ENCODE measurements around the gene OPHN1. TPM values are rescaled to one million over a fixed set of nuclear protein-coding genes. Genes with fewer than 3 reads are reported as not detected.

OPHN1 gene
- total and polyA plus RNA-seq, 2 of the 13 experiments (the other 11 are each of a cell fraction or from before 2014, with no cell fraction given), result 1.6 to 1.7 TPM

DNA sequence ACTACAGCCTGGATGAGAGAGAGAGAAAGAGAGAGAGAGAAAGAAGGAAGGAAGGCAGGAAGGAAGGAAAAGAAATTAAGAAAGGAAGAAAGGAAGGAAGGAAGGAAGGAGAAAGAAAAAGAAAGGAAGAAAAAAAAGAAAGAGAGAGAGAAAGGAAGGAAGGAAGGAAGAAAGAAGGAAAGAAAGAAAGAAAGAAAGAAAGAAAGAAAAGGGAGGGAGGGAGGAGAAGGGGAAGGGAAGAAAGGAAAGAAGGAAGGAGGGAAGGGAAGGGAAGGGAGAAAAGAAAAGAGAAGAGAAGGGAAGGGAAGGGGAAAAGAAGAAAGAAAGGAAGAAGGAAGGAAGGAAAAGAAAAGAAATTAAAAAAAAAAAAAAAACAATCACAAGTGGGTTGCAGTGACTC, 146.3 kb downstream of the OPHN1 start (continued):
- TF ChIP-seq RBAK (CRISPR knock-in tag; IDR thresholded peaks at IDR 0.05) (no peak), CHCHD3 (CRISPR knock-in tag; IDR thresholded peaks at IDR 0.05) (no peak), ZNF20 (CRISPR knock-in tag; IDR thresholded peaks at IDR 0.05) (no peak), ATF7 (IDR thresholded peaks at IDR 0.05) (no peak), ATF7 (CRISPR knock-in tag; IDR thresholded peaks at IDR 0.05) (no peak)

DNA sequence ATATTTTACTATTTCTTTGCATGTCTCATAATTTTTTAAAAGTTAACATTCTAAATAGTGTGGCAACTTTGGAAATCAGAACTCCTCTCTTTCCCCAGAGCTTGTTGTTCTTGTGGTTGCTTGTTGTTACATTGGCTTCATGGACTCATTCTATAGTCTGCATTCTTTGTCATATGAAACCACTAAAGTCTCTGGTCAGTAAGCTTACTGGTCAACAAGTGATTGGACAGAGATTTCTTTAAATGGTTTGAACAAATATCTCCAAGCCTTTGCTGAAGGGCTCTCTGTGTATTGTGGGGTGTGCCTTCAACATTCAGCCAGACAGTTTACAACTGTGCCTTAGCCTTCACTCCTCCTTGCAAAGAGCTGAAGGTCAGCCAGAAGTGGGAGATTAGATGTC, 147.2 kb downstream of the OPHN1 start:
- BruUV-seq (replicated peaks), result no TSS peak
- no peak overlapping the region for H2AFZ ChIP-seq (ENCODE audit: low read length)
- no peaks in the 10 kb centered on the region for H4K20me1 ChIP-seq (ENCODE audit: insufficient read depth, low read length)
- H3K4me3 ChIP-seq (replicated peaks in 1 of 3; ENCODE audit: insufficient read depth in 1 of 3, low read depth in 2 of 3, low read length in 3 of 3), result no peak overlapping the region
- no peak overlapping the region for H3K9ac ChIP-seq (ENCODE audit: insufficient read depth, low read depth, low read length)
- no peaks in the 10 kb centered on the region for H3K9me3 ChIP-seq (ENCODE audit: low read length)
- in situ Hi-C loops (cut with HindIII; ENCODE audit: extremely low pct_ligation_motif_present, low pct_unique_long_range_greater_than_20kb) (no loop called here), intact Hi-C loops (cut with micrococcal nuclease; ENCODE audit: unreplicated experiment) (no loop called here)
- H3K4me1 ChIP-seq (ENCODE audit: insufficient read depth, low read length), result no peaks in the 10 kb centered on the region
- FAIRE-seq (no peak), ATAC-seq (no peak), DNase-seq (ENCODE audit: low spot score) (no peak)
- H3K79me2 ChIP-seq (ENCODE audit: insufficient read depth, low read length), result no peaks in the 10 kb centered on the region
- CTCF ChIA-PET (ENCODE audit: low intra/inter-chr PET ratio, low total read pairs), result no interaction called here
- POLR2A ChIA-PET, result no interaction called here
- H3K36me3 ChIP-seq (replicated peaks in 1 of 2; ENCODE audit: control insufficient read depth in 1 of 2, insufficient read depth in 2 of 2, low read length in 2 of 2), result no peaks in the 10 kb centered on the region
- H3K27me3 ChIP-seq (ENCODE audit: control insufficient read depth in 1 of 2, insufficient read depth in 2 of 2, low read length in 2 of 2), result no peaks in the 10 kb centered on the region
- no peak overlapping the region for H3K27ac ChIP-seq (ENCODE audit: extremely low read length, insufficient read depth, low read length)
- H3K4me2 ChIP-seq (ENCODE audit: low read depth, low read length), result no peak overlapping the region
- TF ChIP-seq, protein P1, sequence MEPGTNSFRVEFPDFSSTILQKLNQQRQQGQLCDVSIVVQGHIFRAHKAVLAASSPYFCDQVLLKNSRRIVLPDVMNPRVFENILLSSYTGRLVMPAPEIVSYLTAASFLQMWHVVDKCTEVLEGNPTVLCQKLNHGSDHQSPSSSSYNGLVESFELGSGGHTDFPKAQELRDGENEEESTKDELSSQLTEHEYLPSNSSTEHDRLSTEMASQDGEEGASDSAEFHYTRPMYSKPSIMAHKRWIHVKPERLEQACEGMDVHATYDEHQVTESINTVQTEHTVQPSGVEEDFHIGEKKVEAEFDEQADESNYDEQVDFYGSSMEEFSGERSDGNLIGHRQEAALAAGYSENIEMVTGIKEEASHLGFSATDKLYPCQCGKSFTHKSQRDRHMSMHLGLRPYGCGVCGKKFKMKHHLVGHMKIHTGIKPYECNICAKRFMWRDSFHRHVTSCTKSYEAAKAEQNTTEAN (CRISPR knock-in tag; conservative IDR thresholded peaks at IDR 0.05), result no peak
- TF ChIP-seq ZSCAN31 (CRISPR knock-in tag; IDR thresholded peaks at IDR 0.05; ENCODE audit: low read depth) (no peak), MEIS1 (CRISPR knock-in tag; IDR thresholded peaks at IDR 0.05; ENCODE audit: borderline replicate concordance) (no peak), FOXA3 (CRISPR knock-in tag; IDR thresholded peaks at IDR 0.05) (no peak), FOXC1 (CRISPR knock-in tag; IDR thresholded peaks at IDR 0.05; ENCODE audit: borderline replicate concordance) (no peak), KAT8 (CRISPR knock-in tag; IDR thresholded peaks at IDR 0.05) (no peak), NRL (CRISPR knock-in tag; IDR thresholded peaks at IDR 0.05; ENCODE audit: borderline replicate concordance) (no peak), JUN (CRISPR knock-in tag; IDR thresholded peaks at IDR 0.05) (no peak), PPARG (CRISPR knock-in tag; conservative IDR thresholded peaks at IDR 0.05) (no peak), TARDBP (CRISPR knock-in tag; IDR thresholded peaks at IDR 0.05) (no peak), ZNF281 (CRISPR knock-in tag; IDR thresholded peaks at IDR 0.05; ENCODE audit: borderline replicate concordance) (no peak), ZBTB25 (CRISPR knock-in tag; IDR thresholded peaks at IDR 0.05) (no peak), ZNF331 (CRISPR knock-in tag; IDR thresholded peaks at IDR 0.05) (no peak), PLSCR1 (CRISPR knock-in tag; IDR thresholded peaks at IDR 0.05; ENCODE audit: borderline replicate concordance) (no peak), ZSCAN29 (CRISPR knock-in tag; conservative IDR thresholded peaks at IDR 0.05) (no peak), ZC3H4 (CRISPR knock-in tag; IDR thresholded peaks at IDR 0.05; ENCODE audit: borderline replicate concordance) (no peak)

Data from HepG2 (cell line).